GM23338 (cell line): ENCODE data around the gene TCERG1L. TPM values are rescaled to one million over a fixed set of nuclear protein-coding genes. Genes with fewer than 3 reads are reported as not detected.

Experiments
- ATAC-seq: fragments of 200-7000 bp; cut with Tn5 transposase; 3 replicates; pipeline ENCODE4 v1.9.1; 2020
- DNase-seq: peaks from one replicate; pipeline ENCODE4 v3.0.0-alpha.2; 2015; ENCODE audit warnings: low spot score
- H2AFZ ChIP-seq: fragments of 200-600 bp; sonication (generic); 2 replicates; pipeline ENCODE4 v1.8.0; 2016; ENCODE audit warnings: antibody characterized with exemption, mild to moderate bottlenecking, moderate library complexity
- H3F3A ChIP-seq: fragments of 200-600 bp; sonication (generic); replicated peaks from 2 replicates; pipeline ENCODE4 v1.8.0; 2017; ENCODE audit warnings: antibody characterized with exemption, mixed run types, low read depth
- H3K27ac ChIP-seq: fragments of 200-600 bp; sonication (generic); 2 replicates; pipeline ENCODE4 v1.6.1; 2016; ENCODE audit warnings: low read depth
- H3K27me3 ChIP-seq: fragments of 200-600 bp; sonication (generic); 2 replicates; pipeline ENCODE4 v1.8.0; 2016; ENCODE audit warnings: mild to moderate bottlenecking, mixed run types, moderate library complexity; ENCODE audit not compliant: insufficient read depth
- H3K36me3 ChIP-seq: fragments of 200-600 bp; sonication (generic); 2 replicates; pipeline ENCODE4 v1.8.0; 2016; ENCODE audit warnings: mild to moderate bottlenecking; ENCODE audit not compliant: insufficient read depth
- H3K4me1 ChIP-seq: fragments of 200-600 bp; sonication (generic); 2 replicates; pipeline ENCODE4 v1.8.0; 2016; ENCODE audit warnings: mild to moderate bottlenecking, moderate library complexity; ENCODE audit not compliant: insufficient read depth
- H3K4me2 ChIP-seq: fragments of 200-600 bp; sonication (generic); 2 replicates; pipeline ENCODE4 v1.7.1; 2017; ENCODE audit warnings: mixed run types
- H3K4me3 ChIP-seq: fragments of 200-600 bp; sonication (generic); 2 replicates; pipeline ENCODE4 v1.6.1; 2016; ENCODE audit warnings: mixed run types
- H3K79me2 ChIP-seq: fragments of 200-600 bp; sonication (generic); replicated peaks from 2 replicates; pipeline ENCODE4 v1.8.0; 2017; ENCODE audit warnings: mild to moderate bottlenecking; ENCODE audit not compliant: insufficient read depth
- H3K9me2 ChIP-seq: fragments of 200-600 bp; sonication (generic); 2 replicates; pipeline ENCODE4 v1.8.0; 2017; ENCODE audit not compliant: insufficient read depth
- H4K20me1 ChIP-seq: fragments of 200-600 bp; sonication (generic); replicated peaks from 2 replicates; pipeline ENCODE4 v1.8.0; 2017; ENCODE audit warnings: mild to moderate bottlenecking; ENCODE audit not compliant: insufficient read depth
- H3K27ac Mint-ChIP-seq: 2 replicates; pipeline ENCODE4 v1.8.0; 2020; ENCODE audit warnings: inconsistent platforms, mild to moderate bottlenecking, moderate library complexity, mixed read lengths
- H3K27me3 Mint-ChIP-seq: 3 replicates; pipeline ENCODE4 v1.8.0; 2022; ENCODE audit warnings: low read depth, mild to moderate bottlenecking, moderate library complexity, mixed read lengths, inconsistent platforms; ENCODE audit not compliant: insufficient read depth, poor library complexity
- H3K36me3 Mint-ChIP-seq: 3 replicates; pipeline ENCODE4 v1.8.0; 2021; ENCODE audit warnings: low read depth, mild to moderate bottlenecking, inconsistent platforms, moderate library complexity, mixed read lengths
- H3K4me1 Mint-ChIP-seq: 3 replicates; pipeline ENCODE4 v1.8.0; 2020; ENCODE audit warnings: mild to moderate bottlenecking, inconsistent platforms, mixed read lengths
- H3K4me3 Mint-ChIP-seq: 3 replicates; pipeline ENCODE4 v1.8.0; 2021; ENCODE audit warnings: moderate library complexity, mild to moderate bottlenecking, inconsistent platforms, mixed read lengths
- H3K9me3 Mint-ChIP-seq: 3 replicates; pipeline ENCODE4 v1.8.0; 2020; ENCODE audit warnings: moderate library complexity, mild to moderate bottlenecking, inconsistent platforms, mixed read lengths
- CTCF ChIP-seq, 2 experiments: fragments of 200-600 bp in 1 of 2; sonication (generic) in 1 of 2; conservative IDR thresholded peaks; 2 replicates each; pipeline versions ENCODE4 v1.5.1 to v1.6.1; 2016 to 2017; ENCODE audit warnings: antibody characterized with exemption in 2 of 2, low read depth in 2 of 2, mild to moderate bottlenecking in 2 of 2, moderate library complexity in 1 of 2
- ETS1 ChIP-seq: IDR thresholded peaks from 2 replicates; pipeline ENCODE4 v1.6.1; 2016; ENCODE audit warnings: antibody characterized with exemption
- EZH2 ChIP-seq: fragments of 200-600 bp; sonication (generic); IDR thresholded peaks from one replicate; pipeline ENCODE4 v1.8.0; 2017; ENCODE audit warnings: antibody characterized with exemption, mild to moderate bottlenecking, low read depth; ENCODE audit not compliant: unreplicated experiment
- NANOG ChIP-seq: IDR thresholded peaks from 2 replicates; pipeline ENCODE4 v1.6.1; 2016; ENCODE audit warnings: antibody characterized with exemption, borderline replicate concordance
- POLR2AphosphoS5 ChIP-seq: IDR thresholded peaks from 2 replicates; pipeline ENCODE4 v1.6.1; 2016; ENCODE audit warnings: antibody characterized with exemption, low read depth
- REST ChIP-seq: IDR thresholded peaks from one replicate; pipeline ENCODE4 v1.6.1; 2018; ENCODE audit warnings: antibody characterized with exemption; ENCODE audit not compliant: unreplicated experiment
- STAT1 ChIP-seq: IDR thresholded peaks from one replicate; pipeline ENCODE4 v1.6.1; 2016; ENCODE audit warnings: antibody characterized with exemption; ENCODE audit not compliant: unreplicated experiment
- ZNF331 ChIP-seq: fragments of 250-450 bp; sonication (Bioruptor Pico); IDR thresholded peaks from 2 replicates; pipeline ENCODE4 v1.5.0; 2020; ENCODE audit warnings: low read depth, mild to moderate bottlenecking, moderate library complexity
- ZNF462 ChIP-seq: fragments of 250-450 bp; sonication (Bioruptor Pico); IDR thresholded peaks from 2 replicates; pipeline ENCODE4 v1.5.0; 2020; ENCODE audit warnings: mild to moderate bottlenecking, moderate library complexity
- polyA plus RNA-seq: library from polyadenylated mRNA; unstranded; fragments of >200 nt; fragmentation: Nextera tagmentation; extraction: Ambion mirVana; gene quantifications from 2 replicates; pipeline ENCODE4 v1.2.1, GENCODE V29; 2016
- total RNA-seq: library from RNA; depleted of rRNA; stranded (reverse); fragments of >200 nt; shearing (Covaris generic); gene quantifications from 2 replicates; pipeline ENCODE4 v1.2.3, GENCODE V29; 2014

Gene TCERG1L
- total and polyA plus RNA-seq, 2 experiments from 2014 or later: 3.9 to 5.5 TPM

- Histone ChIP-seq H3F3A (peaks cover 7% of the 10 kb centered on the region), H3K4me3 (no peak overlapping the region), H3K4me2 (peak overlapping the region; percentile 38; the same call in 1 of the 2 replicates), H3K36me3 (no peaks in the 10 kb centered on the region), H2AFZ (no peak overlapping the region), H4K20me1 (no peaks in the 10 kb centered on the region), H3K27me3 (no peaks in the 10 kb centered on the region), H3K27ac (no peak overlapping the region), H3K9me2 (no peaks in the 10 kb centered on the region), H3K4me1 (peaks cover 15% of the 10 kb centered on the region), H3K79me2 (no peaks in the 10 kb centered on the region)
- TF ChIP-seq ZNF462 (CRISPR knock-in tag): no peak
- no peak for TF ChIP-seq EZH2
- TF ChIP-seq ETS1: no peak
- TF ChIP-seq ZNF331: no peak
- TF ChIP-seq CTCF (conservative IDR thresholded peaks at IDR 0.05; ENCODE audit: low read depth in 2 of 2): no peak
- TF ChIP-seq NANOG: no peak
- TF ChIP-seq REST: no peak
- TF ChIP-seq STAT1: no peak
- no peak for TF ChIP-seq POLR2AphosphoS5
- no peaks in the 10 kb centered on the region; the same call in 2 of the 3 replicates for H3K36me3 Mint-ChIP-seq
- no peak overlapping the region for H3K4me3 Mint-ChIP-seq
- H3K4me1 Mint-ChIP-seq: peaks cover 28% of the 10 kb centered on the region
- H3K9me3 Mint-ChIP-seq: peaks cover 45% of the 10 kb centered on the region
- peak; percentile 6 for DNase-seq
- no peak for ATAC-seq
- H3K27ac Mint-ChIP-seq: no peak overlapping the region
- H3K27me3 Mint-ChIP-seq: peaks cover 5% of the 10 kb centered on the region
Measured at GRCh38 chr10:131068760-131069159, 242.8 kb downstream of the TCERG1L start.
